Neural progenitor cell (in vitro differentiated cells): Measurements from ENCODE around the gene KLHDC8A. TPM values are rescaled to one million over a fixed set of nuclear protein-coding genes. Genes with fewer than 3 reads are reported as not detected.
A peak's percentile ranks its signal among the peaks of the same experiment; 100 is the strongest.

Source experiments
- DNase-seq: peaks from one replicate; pipeline ENCODE4 v3.0.0-alpha.2; 2016; ENCODE audit warnings: low spot score
- H2AFZ ChIP-seq: fragments of 200-600 bp; sonication (generic); replicated peaks from 2 replicates; pipeline ENCODE4 v1.6.1; 2016; ENCODE audit warnings: antibody characterized with exemption
- H3F3A ChIP-seq: fragments of 200-600 bp; sonication (generic); 2 replicates; pipeline ENCODE4 v1.6.1; 2016; ENCODE audit warnings: antibody characterized with exemption, low read depth
- H3K27ac ChIP-seq: fragments of 200-600 bp; sonication (generic); 2 replicates; pipeline ENCODE4 v1.5.1; 2016; ENCODE audit warnings: mild to moderate bottlenecking
- H3K27me3 ChIP-seq: fragments of 200-600 bp; sonication (generic); 2 replicates; pipeline ENCODE4 v1.6.1; 2016; ENCODE audit warnings: mild to moderate bottlenecking, moderate library complexity
- H3K36me3 ChIP-seq: fragments of 200-600 bp; sonication (generic); 2 replicates; pipeline ENCODE4 v1.5.1; 2016
- H3K4me1 ChIP-seq: fragments of 200-600 bp; sonication (generic); 2 replicates; pipeline ENCODE4 v1.6.1; 2016; ENCODE audit warnings: mixed run types
- H3K4me2 ChIP-seq: fragments of 200-600 bp; sonication (generic); 2 replicates; pipeline ENCODE4 v1.6.1; 2016
- H3K4me3 ChIP-seq: fragments of 200-600 bp; sonication (generic); 2 replicates; pipeline ENCODE4 v1.5.1; 2016
- H3K79me2 ChIP-seq: fragments of 200-600 bp; sonication (generic); 2 replicates; pipeline ENCODE4 v1.6.1; 2016; ENCODE audit warnings: low read depth
- H3K9ac ChIP-seq: fragments of 200-600 bp; sonication (generic); 2 replicates; pipeline ENCODE4 v1.6.1; 2016
- H3K9me3 ChIP-seq: fragments of 200-600 bp; sonication (generic); 2 replicates; pipeline ENCODE4 v1.5.1; 2016; ENCODE audit warnings: low read depth
- H4K20me1 ChIP-seq: fragments of 200-600 bp; sonication (generic); 2 replicates; pipeline ENCODE4 v1.6.1; 2016; ENCODE audit warnings: low read depth
- H3K27ac Mint-ChIP-seq: 3 replicates; pipeline ENCODE4 v1.8.0; 2021; ENCODE audit warnings: mixed read lengths
- H3K27me3 Mint-ChIP-seq: 2 replicates; pipeline ENCODE4 v1.8.0; 2022; ENCODE audit warnings: low read depth, mild to moderate bottlenecking, inconsistent platforms, moderate library complexity, mixed read lengths; ENCODE audit not compliant: insufficient read depth
- H3K36me3 Mint-ChIP-seq: 3 replicates; pipeline ENCODE4 v1.8.0; 2021; ENCODE audit warnings: mixed read lengths
- H3K4me1 Mint-ChIP-seq: 3 replicates; pipeline ENCODE4 v1.8.0; 2021; ENCODE audit warnings: mixed read lengths
- H3K4me3 Mint-ChIP-seq: 3 replicates; pipeline ENCODE4 v1.8.0; 2021; ENCODE audit warnings: mild to moderate bottlenecking, moderate library complexity, mixed read lengths
- H3K9me3 Mint-ChIP-seq: 3 replicates; pipeline ENCODE4 v1.8.0; 2020; ENCODE audit warnings: mixed read lengths
- EZH2 ChIP-seq: fragments of 200-600 bp; sonication (generic); IDR thresholded peaks from 2 replicates; pipeline ENCODE4 v1.6.1; 2017; ENCODE audit warnings: antibody characterized with exemption, mild to moderate bottlenecking, moderate library complexity
- EZH2phosphoT487 ChIP-seq: fragments of 200-600 bp; sonication (generic); IDR thresholded peaks from 2 replicates; pipeline ENCODE4 v1.6.1; 2017; ENCODE audit warnings: antibody characterized with exemption
- total RNA-seq: library from RNA; depleted of rRNA; stranded (reverse); fragments of >200 nt; gene quantifications from 2 replicates; pipeline ENCODE4 v1.2.3, GENCODE V29; 2015; ENCODE audit warnings: low replicate concordance
- TF ChIP-seq, protein P1 (sequence below): fragments of 200-600 bp; sonication (generic); IDR thresholded peaks from 2 replicates; pipeline ENCODE4 v1.5.1; 2017; ENCODE audit warnings: antibody characterized with exemption, mild to moderate bottlenecking

The KLHDC8A gene
- total RNA-seq, 1 donor from 2014 or later: 9.7 TPM

DNA sequence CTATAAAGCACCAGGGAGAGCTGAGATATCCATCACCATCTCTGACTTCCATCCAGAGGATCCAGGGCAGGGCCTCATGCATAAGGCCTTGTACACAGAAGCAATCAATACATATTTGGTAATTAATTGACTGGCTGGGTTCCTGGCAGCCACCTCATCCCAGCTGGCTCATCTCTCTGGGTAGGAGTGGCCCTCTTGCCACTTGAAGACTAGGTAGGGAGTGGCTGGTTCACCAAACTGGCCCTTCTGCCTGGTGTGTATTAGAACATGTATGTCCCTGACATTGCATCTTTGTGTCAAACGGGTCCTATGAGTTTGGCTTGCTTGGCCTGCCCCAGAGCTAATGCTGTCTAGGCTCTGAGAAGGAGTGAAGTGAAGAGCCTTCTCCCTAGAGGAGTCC, 47.0 kb downstream of the KLHDC8A start:
- H3K36me3 ChIP-seq: peaks cover 32% of the 10 kb centered on the region
- no peaks in the 10 kb centered on the region for H3K9me3 Mint-ChIP-seq
- H2AFZ ChIP-seq: no peak overlapping the region
- DNase-seq: no peak
- H3K4me1 Mint-ChIP-seq: peaks cover 83% of the 10 kb centered on the region
- H3K9ac ChIP-seq: no peak overlapping the region
- peak overlapping the region; percentile 65 for H3K27ac Mint-ChIP-seq
- peaks cover 38% of the 10 kb centered on the region for H3K4me1 ChIP-seq
- H3K27me3 ChIP-seq: no peaks in the 10 kb centered on the region
- H3K4me3 Mint-ChIP-seq: peak overlapping the region; percentile 30
- peaks cover 10% of the 10 kb centered on the region for H3K27me3 Mint-ChIP-seq
- H3K36me3 Mint-ChIP-seq: peaks cover 62% of the 10 kb centered on the region
- peaks cover 95% of the 10 kb centered on the region for H3K79me2 ChIP-seq
- TF ChIP-seq EZH2phosphoT487: no peak
- no peak for TF ChIP-seq EZH2
- TF ChIP-seq, protein P1, sequence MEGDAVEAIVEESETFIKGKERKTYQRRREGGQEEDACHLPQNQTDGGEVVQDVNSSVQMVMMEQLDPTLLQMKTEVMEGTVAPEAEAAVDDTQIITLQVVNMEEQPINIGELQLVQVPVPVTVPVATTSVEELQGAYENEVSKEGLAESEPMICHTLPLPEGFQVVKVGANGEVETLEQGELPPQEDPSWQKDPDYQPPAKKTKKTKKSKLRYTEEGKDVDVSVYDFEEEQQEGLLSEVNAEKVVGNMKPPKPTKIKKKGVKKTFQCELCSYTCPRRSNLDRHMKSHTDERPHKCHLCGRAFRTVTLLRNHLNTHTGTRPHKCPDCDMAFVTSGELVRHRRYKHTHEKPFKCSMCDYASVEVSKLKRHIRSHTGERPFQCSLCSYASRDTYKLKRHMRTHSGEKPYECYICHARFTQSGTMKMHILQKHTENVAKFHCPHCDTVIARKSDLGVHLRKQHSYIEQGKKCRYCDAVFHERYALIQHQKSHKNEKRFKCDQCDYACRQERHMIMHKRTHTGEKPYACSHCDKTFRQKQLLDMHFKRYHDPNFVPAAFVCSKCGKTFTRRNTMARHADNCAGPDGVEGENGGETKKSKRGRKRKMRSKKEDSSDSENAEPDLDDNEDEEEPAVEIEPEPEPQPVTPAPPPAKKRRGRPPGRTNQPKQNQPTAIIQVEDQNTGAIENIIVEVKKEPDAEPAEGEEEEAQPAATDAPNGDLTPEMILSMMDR: no peak
- peaks cover 90% of the 10 kb centered on the region for H4K20me1 ChIP-seq
- H3K4me3 ChIP-seq: no peak overlapping the region
- peak overlapping the region; percentile 100 for H3K27ac ChIP-seq
- no peak overlapping the region for H3K4me2 ChIP-seq
- no peaks in the 10 kb centered on the region for H3K9me3 ChIP-seq
- peaks cover 81% of the 10 kb centered on the region for H3F3A ChIP-seq

DNA sequence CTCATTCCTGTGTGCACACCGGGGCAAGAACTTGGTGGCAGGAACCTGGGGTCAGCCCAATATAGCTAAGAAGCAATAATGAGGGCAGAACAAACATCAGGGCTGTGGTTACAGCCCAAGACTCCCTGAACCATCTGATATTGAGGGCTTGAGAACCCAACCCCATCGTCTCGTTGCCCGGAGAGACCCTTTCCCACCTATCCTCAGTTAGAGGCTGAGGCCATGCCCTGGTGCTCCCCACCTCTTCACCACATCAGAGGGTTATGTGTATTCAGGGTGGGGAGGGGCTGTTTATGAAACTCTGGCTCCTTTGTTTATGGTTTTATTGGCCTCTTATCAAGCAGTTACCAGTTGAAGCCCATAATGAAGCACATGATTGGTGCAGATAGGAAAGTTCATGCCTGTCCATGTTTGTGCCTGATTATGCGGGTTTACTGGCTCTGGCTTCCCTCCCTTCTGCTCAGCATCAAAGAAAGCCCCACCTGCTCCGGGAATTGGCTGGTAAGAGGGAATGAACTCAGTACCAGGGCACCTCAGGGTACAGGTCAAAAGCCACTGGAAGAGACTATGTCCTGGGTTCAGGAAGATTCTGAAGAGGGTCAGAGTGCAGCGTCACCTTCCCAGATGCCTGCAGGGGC, 49.7 kb downstream of the KLHDC8A start:
- H3K4me3 ChIP-seq: no peak overlapping the region
- H3K36me3 ChIP-seq: peaks cover 32% of the 10 kb centered on the region
- H3K27ac ChIP-seq: peak overlapping the region; percentile 100
- H3K9ac ChIP-seq: no peak overlapping the region
- Mint-ChIP-seq H3K36me3 (peaks cover 69% of the 10 kb centered on the region), H3K9me3 (no peaks in the 10 kb centered on the region), H3K27ac (peak overlapping the region; percentile 60), H3K4me1 (peaks cover 76% of the 10 kb centered on the region), H3K27me3 (peaks cover 11% of the 10 kb centered on the region), H3K4me3 (no peak overlapping the region)
- no peak for DNase-seq
- H3K27me3 ChIP-seq: no peaks in the 10 kb centered on the region
- H3K4me2 ChIP-seq: no peak overlapping the region
- H3K9me3 ChIP-seq: no peaks in the 10 kb centered on the region
- no peak overlapping the region for H2AFZ ChIP-seq
- peaks cover 94% of the 10 kb centered on the region for H4K20me1 ChIP-seq
- H3K79me2 ChIP-seq: peaks cover 93% of the 10 kb centered on the region
- TF ChIP-seq EZH2: no peak
- TF ChIP-seq, protein P1: no peak
- TF ChIP-seq EZH2phosphoT487: no peak
- H3F3A ChIP-seq: peaks cover 83% of the 10 kb centered on the region
- H3K4me1 ChIP-seq: peaks cover 40% of the 10 kb centered on the region

- H3K27me3 Mint-ChIP-seq: peaks cover 20% of the 10 kb centered on the region
- no peak for DNase-seq
- Histone ChIP-seq H2AFZ (no peak overlapping the region), H3K27ac (peak overlapping the region; percentile 100), H3K4me3 (no peak overlapping the region), H3K4me1 (peaks cover 43% of the 10 kb centered on the region), H3K9ac (no peak overlapping the region), H3F3A (peaks cover 94% of the 10 kb centered on the region), H3K4me2 (no peak overlapping the region), H3K9me3 (no peaks in the 10 kb centered on the region), H3K27me3 (no peaks in the 10 kb centered on the region), H4K20me1 (peaks cover 74% of the 10 kb centered on the region), H3K79me2 (peaks cover 73% of the 10 kb centered on the region), H3K36me3 (peaks cover 15% of the 10 kb centered on the region)
- peak overlapping the region; percentile 98 for H3K27ac Mint-ChIP-seq
- peaks cover 76% of the 10 kb centered on the region for H3K4me1 Mint-ChIP-seq
- no peaks in the 10 kb centered on the region for H3K9me3 Mint-ChIP-seq
- TF ChIP-seq, protein P1: no peak
- TF ChIP-seq EZH2phosphoT487: no peak
- no peak for TF ChIP-seq EZH2
- H3K4me3 Mint-ChIP-seq: peak overlapping the region; percentile 3
- peaks cover 48% of the 10 kb centered on the region for H3K36me3 Mint-ChIP-seq
Measured at GRCh38 chr1:205304695-205305070, 52.0 kb downstream of the KLHDC8A start.
